Activated CD8-positive, alpha-beta memory T cell treated with anti-CD3 and anti-CD28 coated beads for 48 hours (primary cell): Measurements from ENCODE around the gene DDA1.
"Not testable (repeated sequence)": the region's sequence is repeated elsewhere in the genome, so short reads cannot be mapped to it uniquely, and the experiment has no call there.

Source experiments
- DNase-seq, 3 experiments: peaks; one replicate each; pipeline ENCODE4 v3.0.0-alpha.2; 2020; ENCODE audit warnings: low read depth in 2 of 3, low spot score in 2 of 3

Gene DDA1

GRCh38 chr19:17309198-17309964 is at the start of gene DDA1:
TSS of gene DDA1 (plus strand) at chr19:17309563. CDS start at chr19:17309655, 92 bp downstream.
- DNase-seq = peak; percentile 87 to 97 (median 91)

GRCh38 chr19:17259934-17260333 is 49.4 kb upstream of the DDA1 start:
- no peak for DNase-seq

- peak; percentile 67 to 90 (median 76) for DNase-seq
Observed at GRCh38 chr19:17260842-17261325, 48.5 kb upstream of the DDA1 start.

GRCh38 chr19:17262557-17262956 is 46.8 kb upstream of the DDA1 start:
- no peak for DNase-seq

GRCh38 chr19:17263712-17264640 is 45.4 kb upstream of the DDA1 start:
- no peak for DNase-seq

- no peak for DNase-seq
Observed at GRCh38 chr19:17264641-17264979, 44.8 kb upstream of the DDA1 start, which contains the start of gene USHBP1. TSS of gene USHBP1 (minus strand) at chr19:17264745. CDS start at chr19:17264299, 446 bp downstream.

- DNase-seq = no peak
Observed at GRCh38 chr19:17266026-17266425, 43.3 kb upstream of the DDA1 start.

GRCh38 chr19:17266589-17266974 is 42.8 kb upstream of the DDA1 start:
- DNase-seq = no peak

- DNase-seq = peak; percentile 67 to 83 (median 78)
Observed at GRCh38 chr19:17266975-17267788, 42.2 kb upstream of the DDA1 start, which contains the start of gene BABAM1. TSS of gene BABAM1 (plus strand) at chr19:17267443. CDS start at chr19:17268807, 1,364 bp downstream.

- no peak for DNase-seq
Observed at GRCh38 chr19:17268754-17269153, 40.6 kb upstream of the DDA1 start.

- not testable (repeated sequence) for DNase-seq
Observed at GRCh38 chr19:17274892-17275291, 34.5 kb upstream of the DDA1 start.

- DNase-seq = no peak
Observed at GRCh38 chr19:17275441-17276175, 33.8 kb upstream of the DDA1 start.

- no peak for DNase-seq
Observed at GRCh38 chr19:17279436-17279835, 29.9 kb upstream of the DDA1 start.

GRCh38 chr19:17281391-17282304 is 27.7 kb upstream of the DDA1 start, which contains the start of gene ANKLE1:
TSS of gene ANKLE1 (plus strand) at chr19:17281901. CDS start at chr19:17281921, 20 bp downstream.
- peak in 2 of 3 experiments; percentile 26 to 30 for DNase-seq

- DNase-seq = peak; percentile 60 to 72 (median 71)
Observed at GRCh38 chr19:17282488-17283125, 26.8 kb upstream of the DDA1 start.

GRCh38 chr19:17283504-17283996 is 25.8 kb upstream of the DDA1 start:
- no peak for DNase-seq

- DNase-seq = no peak
Observed at GRCh38 chr19:17285415-17286135, 23.8 kb upstream of the DDA1 start.

GRCh38 chr19:17286263-17286662 is 23.1 kb upstream of the DDA1 start:
- DNase-seq = no peak
